Activated T-helper 17 cell treated with anti-CD3 and anti-CD28 coated beads, Interleukin-2, amount 50 U/mL, for 72 hours (primary cell): ENCODE measurements around the gene NPRL2. TPM values are rescaled to one million over a fixed set of nuclear protein-coding genes. Genes with fewer than 3 reads are reported as not detected.

ENCODE experiments used
- ATAC-seq: fragments of 150-1000 bp; cut with Tn5 transposase; replicated peaks from 2 replicates; pipeline ENCODE4 v1.10.0; 2021; ENCODE audit warnings: mild to moderate bottlenecking, moderate library complexity
- H3K27ac Mint-ChIP-seq: one replicate; pipeline ENCODE4 v1.8.0; 2022; ENCODE audit warnings: mixed read lengths
- H3K27me3 Mint-ChIP-seq: one replicate; pipeline ENCODE4 v1.8.0; 2022; ENCODE audit warnings: mixed read lengths
- H3K36me3 Mint-ChIP-seq: one replicate; pipeline ENCODE4 v1.8.0; 2022; ENCODE audit warnings: low read depth, mild to moderate bottlenecking, mixed read lengths
- H3K4me1 Mint-ChIP-seq: one replicate; pipeline ENCODE4 v1.8.0; 2022; ENCODE audit warnings: mixed read lengths
- H3K4me3 Mint-ChIP-seq: one replicate; pipeline ENCODE4 v1.8.0; 2022; ENCODE audit warnings: mild to moderate bottlenecking, mixed read lengths
- H3K9me3 Mint-ChIP-seq: one replicate; pipeline ENCODE4 v1.8.0; 2022; ENCODE audit warnings: mixed read lengths
- total RNA-seq, 2 donors: library from RNA; stranded (reverse); gene quantifications; one replicate each; pipeline ENCODE4 v1.2.3, GENCODE V29; 2022

The NPRL2 gene
- total RNA-seq, 2 donors from 2014 or later, result 50.2 to 96.5 TPM

GRCh38 chr3:50302095-50303012 is 48.2 kb downstream of the NPRL2 start:
- no peak for ATAC-seq

GRCh38 chr3:50300681-50301254 is 49.8 kb downstream of the NPRL2 start:
- Mint-ChIP-seq H3K36me3 (no peaks in the 10 kb centered on the region), H3K9me3 (no peaks in the 10 kb centered on the region), H3K4me1 (peaks cover 8% of the 10 kb centered on the region), H3K27me3 (no peaks in the 10 kb centered on the region), H3K4me3 (peak overlapping the region; percentile 98), H3K27ac (peak overlapping the region; percentile 94)
- ATAC-seq, result no peak

More at GRCh38 chr3:50302095-50303012, 48.2 kb downstream of the NPRL2 start:
- Mint-ChIP-seq H3K36me3 (no peaks in the 10 kb centered on the region), H3K27ac (no peak overlapping the region), H3K4me3 (no peak overlapping the region), H3K4me1 (peaks cover 8% of the 10 kb centered on the region), H3K9me3 (no peaks in the 10 kb centered on the region), H3K27me3 (no peaks in the 10 kb centered on the region)

- Mint-ChIP-seq H3K27me3 (no peaks in the 10 kb centered on the region), H3K4me1 (peaks cover 8% of the 10 kb centered on the region), H3K9me3 (no peaks in the 10 kb centered on the region), H3K4me3 (peak overlapping the region; percentile 98), H3K36me3 (no peaks in the 10 kb centered on the region), H3K27ac (peak overlapping the region; percentile 94)
- ATAC-seq, result peak; percentile 38
These were observed 50.5 kb downstream of the NPRL2 start for GRCh38 chr3:50299929-50300680.

- Mint-ChIP-seq H3K27ac (peak overlapping the region; percentile 94), H3K4me1 (peaks cover 8% of the 10 kb centered on the region), H3K9me3 (no peaks in the 10 kb centered on the region), H3K4me3 (peak overlapping the region; percentile 98), H3K27me3 (no peaks in the 10 kb centered on the region), H3K36me3 (no peaks in the 10 kb centered on the region)
- ATAC-seq, result no peak
These were observed 51.0 kb downstream of the NPRL2 start for GRCh38 chr3:50299638-50299928.

GRCh38 chr3:50298836-50299637 is 51.5 kb downstream of the NPRL2 start, which contains the start of the genes HYAL3 and NAA80:
TSS of gene HYAL3 (minus strand) at chr3:50299405. CDS start at chr3:50295602, 3,803 bp downstream.
TSS of gene NAA80 (minus strand) at chr3:50299405. CDS start at chr3:50297463, 1,942 bp downstream.
- Mint-ChIP-seq H3K27me3 (no peaks in the 10 kb centered on the region), H3K4me3 (peak within 1 kb of the TSS; percentile 98), H3K9me3 (no peaks in the 10 kb centered on the region), H3K36me3 (no peaks in the 10 kb centered on the region), H3K4me1 (peaks cover 8% of the 10 kb centered on the region), H3K27ac (peak within 1 kb of the TSS; percentile 94)
- peak; percentile 90 for ATAC-seq

GRCh38 chr3:50297896-50298725 is 52.5 kb downstream of the NPRL2 start:
- H3K4me3 Mint-ChIP-seq, result peak overlapping the region; percentile 98
- H3K36me3 Mint-ChIP-seq, result no peaks in the 10 kb centered on the region
- no peaks in the 10 kb centered on the region for H3K9me3 Mint-ChIP-seq
- peak overlapping the region; percentile 94 for H3K27ac Mint-ChIP-seq
- no peaks in the 10 kb centered on the region for H3K27me3 Mint-ChIP-seq
- ATAC-seq, result no peak
- peaks cover 8% of the 10 kb centered on the region for H3K4me1 Mint-ChIP-seq

GRCh38 chr3:50297384-50297775 is 53.2 kb downstream of the NPRL2 start:
- Mint-ChIP-seq H3K27ac (no peak overlapping the region), H3K27me3 (no peaks in the 10 kb centered on the region), H3K4me3 (peak overlapping the region; percentile 98), H3K36me3 (no peaks in the 10 kb centered on the region), H3K9me3 (no peaks in the 10 kb centered on the region), H3K4me1 (peaks cover 15% of the 10 kb centered on the region)
- ATAC-seq, result no peak

Other genes starting within 250 kb of the NPRL2 start
- 1 to 10 TPM in 1 of 2 donors, not detected in 1; 1.5 TPM for gene SEMA3F, start 195.5 kb downstream of the NPRL2 start, total RNA-seq
- not detected for gene GNAT1, start 159.2 kb downstream of the NPRL2 start, total RNA-seq
- gene SLC38A3, start 145.5 kb downstream of the NPRL2 start, total RNA-seq, result under 1 TPM in 1 of 2 donors, not detected in 1; 0.71 TPM
- gene GNAI2, start 114.6 kb downstream of the NPRL2 start, total RNA-seq, result 100 to 1,000 TPM; 283 to 392 TPM
- gene SEMA3B, start 81.6 kb downstream of the NPRL2 start, total RNA-seq, result 1 to 10 TPM; 1.2 to 2.3 TPM
- under 1 TPM in 1 of 2 donors, not detected in 1; 0.34 TPM for gene LSMEM2, start 71.7 kb downstream of the NPRL2 start, total RNA-seq
- gene IFRD2, start 58.3 kb downstream of the NPRL2 start, total RNA-seq, result 100 to 1,000 TPM in 1 of 2 donors, 10 to 100 TPM in 1; 59.2 to 139 TPM
- gene HYAL3, start 51.4 kb downstream of the NPRL2 start, total RNA-seq, result 10 to 100 TPM; 12.2 to 13.0 TPM
- gene NAA80, start 51.4 kb downstream of the NPRL2 start, total RNA-seq, result 10 to 100 TPM; 24.4 to 37.8 TPM
- under 1 TPM in 1 of 2 donors, not detected in 1; 0.29 TPM for gene HYAL1, start 47.2 kb downstream of the NPRL2 start, total RNA-seq
- gene HYAL2, start 28.0 kb downstream of the NPRL2 start, total RNA-seq, result 1 to 10 TPM; 5.1 to 8.5 TPM
- 10 to 100 TPM; 13.9 to 19.3 TPM for gene TUSC2, start 22.6 kb downstream of the NPRL2 start, total RNA-seq
- gene RASSF1, start 9.9 kb downstream of the NPRL2 start, total RNA-seq, result 100 to 1,000 TPM in 1 of 2 donors, 10 to 100 TPM in 1; 85.8 to 139 TPM
- gene ZMYND10, start 5.0 kb downstream of the NPRL2 start, total RNA-seq, result 10 to 100 TPM in 1 of 2 donors, 1 to 10 TPM in 1; 3.9 to 10.9 TPM
- 10 to 100 TPM; 35.6 to 40.8 TPM for gene CYB561D2, start 87 bp upstream of the NPRL2 start, total RNA-seq
- gene TMEM115, start 8.7 kb upstream of the NPRL2 start, total RNA-seq, result 10 to 100 TPM; 14.3 to 21.9 TPM
- gene CACNA2D2, start 152.9 kb upstream of the NPRL2 start, total RNA-seq, result 1 to 10 TPM in 1 of 2 donors, under 1 TPM in 1; 0.50 to 5.0 TPM
- gene C3orf18, start 217.0 kb upstream of the NPRL2 start, total RNA-seq, result 10 to 100 TPM; 17.3 to 50.8 TPM
- 10 to 100 TPM; 47.5 to 99.2 TPM for gene HEMK1, start 218.7 kb upstream of the NPRL2 start, total RNA-seq